Choroid plexus epithelial cell (primary cell): ENCODE data around the gene RBL2.
"Not testable (repeated sequence)": the region's sequence is repeated elsewhere in the genome, so short reads cannot be mapped to it uniquely, and the experiment has no call there.

Experiments
- DNase-seq: peaks from one replicate; pipeline ENCODE4 v3.0.0-alpha.2; 2010; ENCODE audit warnings: low read depth
- H3K4me3 ChIP-seq: 2 replicates; pipeline ENCODE4 v1.5.1; 2011; ENCODE audit warnings: low read depth, mild to moderate bottlenecking, control low read depth, low read length, moderate library complexity
- CTCF ChIP-seq: conservative IDR thresholded peaks from 2 replicates; pipeline ENCODE4 v1.5.1; 2011; ENCODE audit warnings: low read depth, mild to moderate bottlenecking, control low read depth, inconsistent platforms, low read length, moderate library complexity

Gene RBL2, protein sequence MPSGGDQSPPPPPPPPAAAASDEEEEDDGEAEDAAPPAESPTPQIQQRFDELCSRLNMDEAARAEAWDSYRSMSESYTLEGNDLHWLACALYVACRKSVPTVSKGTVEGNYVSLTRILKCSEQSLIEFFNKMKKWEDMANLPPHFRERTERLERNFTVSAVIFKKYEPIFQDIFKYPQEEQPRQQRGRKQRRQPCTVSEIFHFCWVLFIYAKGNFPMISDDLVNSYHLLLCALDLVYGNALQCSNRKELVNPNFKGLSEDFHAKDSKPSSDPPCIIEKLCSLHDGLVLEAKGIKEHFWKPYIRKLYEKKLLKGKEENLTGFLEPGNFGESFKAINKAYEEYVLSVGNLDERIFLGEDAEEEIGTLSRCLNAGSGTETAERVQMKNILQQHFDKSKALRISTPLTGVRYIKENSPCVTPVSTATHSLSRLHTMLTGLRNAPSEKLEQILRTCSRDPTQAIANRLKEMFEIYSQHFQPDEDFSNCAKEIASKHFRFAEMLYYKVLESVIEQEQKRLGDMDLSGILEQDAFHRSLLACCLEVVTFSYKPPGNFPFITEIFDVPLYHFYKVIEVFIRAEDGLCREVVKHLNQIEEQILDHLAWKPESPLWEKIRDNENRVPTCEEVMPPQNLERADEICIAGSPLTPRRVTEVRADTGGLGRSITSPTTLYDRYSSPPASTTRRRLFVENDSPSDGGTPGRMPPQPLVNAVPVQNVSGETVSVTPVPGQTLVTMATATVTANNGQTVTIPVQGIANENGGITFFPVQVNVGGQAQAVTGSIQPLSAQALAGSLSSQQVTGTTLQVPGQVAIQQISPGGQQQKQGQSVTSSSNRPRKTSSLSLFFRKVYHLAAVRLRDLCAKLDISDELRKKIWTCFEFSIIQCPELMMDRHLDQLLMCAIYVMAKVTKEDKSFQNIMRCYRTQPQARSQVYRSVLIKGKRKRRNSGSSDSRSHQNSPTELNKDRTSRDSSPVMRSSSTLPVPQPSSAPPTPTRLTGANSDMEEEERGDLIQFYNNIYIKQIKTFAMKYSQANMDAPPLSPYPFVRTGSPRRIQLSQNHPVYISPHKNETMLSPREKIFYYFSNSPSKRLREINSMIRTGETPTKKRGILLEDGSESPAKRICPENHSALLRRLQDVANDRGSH

GRCh38 chr16:53434377-53435065 is at the start of gene RBL2:
RBL2 (plus strand) TSS chr16:53434471; CDS start chr16:53434557, 86 bp downstream.
- peak; percentile 85 for DNase-seq
- peak within 1 kb of the TSS; percentile 95 for H3K4me3 ChIP-seq
- no peak for TF ChIP-seq CTCF

- DNase-seq, H3K4me3 ChIP-seq: not testable (repeated sequence)
These were observed 49.7 kb upstream of the RBL2 start for GRCh38 chr16:53384610-53385009.

GRCh38 chr16:53404959-53405358 is 29.3 kb upstream of the RBL2 start:
- DNase-seq: peak; percentile 29
- peak; percentile 33 for TF ChIP-seq CTCF
- H3K4me3 ChIP-seq: no peak overlapping the region

- DNase-seq: no peak
- H3K4me3 ChIP-seq: no peak overlapping the region
- no peak for TF ChIP-seq CTCF
These were observed 21.7 kb upstream of the RBL2 start for GRCh38 chr16:53412549-53412948.

DNA sequence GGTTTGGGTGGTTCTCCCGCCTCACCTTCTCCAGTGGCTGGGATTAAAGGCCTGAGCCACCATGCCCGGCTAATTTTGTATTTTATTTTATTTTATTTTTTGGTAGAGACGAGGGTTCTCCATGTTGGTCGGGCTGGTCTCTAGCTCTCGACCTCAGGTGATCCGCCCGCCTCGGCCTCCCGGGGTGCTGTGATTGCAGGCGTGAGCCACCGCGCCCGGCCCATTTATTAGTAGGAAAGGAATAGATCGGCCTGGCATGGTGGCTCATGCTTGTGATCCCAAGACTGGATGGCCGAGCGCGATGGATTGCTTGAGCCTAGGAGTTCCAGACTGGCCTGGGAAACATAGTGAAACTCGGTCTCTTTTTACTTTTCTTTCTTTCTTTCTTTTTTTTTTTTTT is 20.4 kb upstream of the RBL2 start:
- no peak for DNase-seq
- TF ChIP-seq CTCF: no peak
- H3K4me3 ChIP-seq: no peak overlapping the region

DNA sequence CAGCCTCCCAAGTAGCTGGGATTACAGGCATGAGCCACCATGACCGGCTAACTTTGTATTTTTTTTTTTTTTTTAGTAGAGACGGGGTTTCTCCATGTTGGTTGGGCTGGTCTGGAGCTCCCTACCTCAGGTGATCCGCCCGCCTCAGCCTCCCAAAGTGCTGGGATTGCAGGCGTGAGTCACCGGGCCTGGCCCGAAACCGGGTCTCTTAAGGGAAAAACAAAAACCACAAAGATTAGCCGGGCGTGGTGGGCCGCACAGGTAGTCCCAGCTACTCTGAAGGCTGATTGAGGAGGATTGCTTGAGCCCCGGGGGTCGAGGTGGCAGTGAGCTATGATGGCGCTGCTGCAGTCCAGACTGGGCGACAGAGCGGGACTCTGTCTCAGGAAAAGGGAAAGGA is 19.9 kb upstream of the RBL2 start:
- no peak for DNase-seq
- H3K4me3 ChIP-seq: no peak overlapping the region
- no peak for TF ChIP-seq CTCF

GRCh38 chr16:53415504-53415903 is 18.8 kb upstream of the RBL2 start:
- no peak overlapping the region for H3K4me3 ChIP-seq
- no peak for DNase-seq
- no peak for TF ChIP-seq CTCF
